ENCODE measurements around the gene CADM2. TPM values are rescaled to one million over a fixed set of nuclear protein-coding genes. Genes with fewer than 3 reads are reported as not detected.

The CADM2 gene
- total RNA-seq, 2 donors from 2014 or later, result 0.27 to 11.7 TPM

GRCh38 chr3:85176799-85177198 lies 218.0 kb downstream of the CADM2 start:
- H3K36me3 ChIP-seq, result no peaks in the 10 kb centered on the region
- no peak for DNase-seq (ENCODE audit: low spot score)
- no peak overlapping the region for H3K27ac ChIP-seq
- no peaks in the 10 kb centered on the region for H3K4me1 ChIP-seq (replicated peaks)
- 85% methylated on average over 1 of the region's 1 CpG for WGBS
- H3K9me3 ChIP-seq, result no peaks in the 10 kb centered on the region
- no peak overlapping the region for H3K4me3 ChIP-seq
- TF ChIP-seq, protein P1, sequence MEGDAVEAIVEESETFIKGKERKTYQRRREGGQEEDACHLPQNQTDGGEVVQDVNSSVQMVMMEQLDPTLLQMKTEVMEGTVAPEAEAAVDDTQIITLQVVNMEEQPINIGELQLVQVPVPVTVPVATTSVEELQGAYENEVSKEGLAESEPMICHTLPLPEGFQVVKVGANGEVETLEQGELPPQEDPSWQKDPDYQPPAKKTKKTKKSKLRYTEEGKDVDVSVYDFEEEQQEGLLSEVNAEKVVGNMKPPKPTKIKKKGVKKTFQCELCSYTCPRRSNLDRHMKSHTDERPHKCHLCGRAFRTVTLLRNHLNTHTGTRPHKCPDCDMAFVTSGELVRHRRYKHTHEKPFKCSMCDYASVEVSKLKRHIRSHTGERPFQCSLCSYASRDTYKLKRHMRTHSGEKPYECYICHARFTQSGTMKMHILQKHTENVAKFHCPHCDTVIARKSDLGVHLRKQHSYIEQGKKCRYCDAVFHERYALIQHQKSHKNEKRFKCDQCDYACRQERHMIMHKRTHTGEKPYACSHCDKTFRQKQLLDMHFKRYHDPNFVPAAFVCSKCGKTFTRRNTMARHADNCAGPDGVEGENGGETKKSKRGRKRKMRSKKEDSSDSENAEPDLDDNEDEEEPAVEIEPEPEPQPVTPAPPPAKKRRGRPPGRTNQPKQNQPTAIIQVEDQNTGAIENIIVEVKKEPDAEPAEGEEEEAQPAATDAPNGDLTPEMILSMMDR (IDR thresholded peaks at IDR 0.05), result no peak
- TF ChIP-seq POLR2A (IDR thresholded peaks at IDR 0.05) (no peak), POLR2AphosphoS5 (IDR thresholded peaks at IDR 0.05) (no peak)
- intact Hi-C loops (cut with DNase I), result no loop called here
- no peaks in the 10 kb centered on the region for H3K27me3 ChIP-seq (replicated peaks; ENCODE audit: insufficient read depth)

DNA sequence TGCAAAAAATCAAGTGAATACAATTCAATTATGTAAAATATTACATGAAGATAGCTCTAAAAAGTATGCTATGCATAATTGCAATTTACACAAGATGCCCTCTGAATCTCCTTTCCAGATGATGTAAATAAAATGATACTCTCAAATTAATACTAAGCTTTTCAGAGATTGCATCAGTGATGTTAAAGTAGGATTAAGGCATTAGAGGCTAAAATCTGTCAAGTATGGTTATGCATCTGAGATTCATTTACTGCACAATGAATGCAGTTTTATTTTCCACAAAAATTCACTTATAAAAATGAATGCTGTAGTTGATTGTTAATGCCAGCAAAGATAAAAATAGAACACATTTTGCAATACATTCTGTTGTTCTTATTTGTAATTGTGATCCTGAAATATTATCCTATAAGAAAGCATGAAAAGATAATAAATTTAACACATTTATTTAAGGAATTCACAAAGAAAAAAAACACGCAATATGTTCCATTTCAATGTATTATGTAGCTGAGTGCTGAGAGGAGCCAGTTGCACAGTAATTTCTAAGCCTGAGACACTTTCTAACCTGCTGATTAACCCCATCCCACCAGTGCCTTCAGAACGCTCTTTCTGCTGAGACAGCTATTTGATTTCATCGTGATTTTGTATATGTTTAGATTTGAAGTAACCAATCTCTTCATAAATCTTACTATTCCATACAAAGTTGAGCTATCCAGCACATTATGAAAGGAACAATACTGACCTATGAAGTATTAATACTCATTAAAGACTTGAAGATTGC lies 224.4 kb downstream of the CADM2 start:
- H3K27ac ChIP-seq, result no peak overlapping the region
- no peaks in the 10 kb centered on the region for H3K27me3 ChIP-seq (replicated peaks; ENCODE audit: insufficient read depth)
- no peak overlapping the region for H3K4me3 ChIP-seq
- intact Hi-C loops (cut with DNase I), result no loop called here
- H3K9me3 ChIP-seq, result no peaks in the 10 kb centered on the region
- no peaks in the 10 kb centered on the region for H3K36me3 ChIP-seq
- DNase-seq (ENCODE audit: low spot score), result no peak
- no peaks in the 10 kb centered on the region for H3K4me1 ChIP-seq (replicated peaks)
- WGBS, result 75% methylated on average over 3 of the region's 3 CpGs
- no peak for TF ChIP-seq POLR2A (IDR thresholded peaks at IDR 0.05)
- no peak for TF ChIP-seq POLR2AphosphoS5 (IDR thresholded peaks at IDR 0.05)
- TF ChIP-seq, protein P1 (IDR thresholded peaks at IDR 0.05), result no peak

DNA sequence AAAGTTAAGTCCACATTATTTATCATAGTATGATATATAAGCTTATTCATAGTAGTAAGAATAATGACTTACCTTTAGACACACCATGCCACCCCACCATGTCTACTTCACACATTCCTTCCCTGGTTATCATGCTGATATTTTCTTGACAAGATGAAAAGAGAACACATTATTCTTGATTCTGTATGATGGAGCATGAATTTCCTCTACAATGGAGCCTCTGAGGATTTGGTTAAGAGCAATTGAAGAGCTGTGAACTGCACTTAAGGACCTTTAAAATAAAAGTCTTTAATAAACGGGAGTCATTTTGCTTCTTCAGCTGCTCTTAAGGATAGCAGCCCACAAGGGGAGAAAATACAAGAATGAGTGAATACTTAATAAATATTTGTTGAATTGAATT lies 226.7 kb downstream of the CADM2 start:
- WGBS, result 92% methylated on average over 1 of the region's 1 CpG
- no peak overlapping the region for H3K4me3 ChIP-seq
- no peaks in the 10 kb centered on the region for H3K27me3 ChIP-seq (replicated peaks; ENCODE audit: insufficient read depth)
- intact Hi-C loops (cut with DNase I), result no loop called here
- no peak for DNase-seq (ENCODE audit: low spot score)
- H3K4me1 ChIP-seq (replicated peaks), result no peaks in the 10 kb centered on the region
- H3K9me3 ChIP-seq, result no peaks in the 10 kb centered on the region
- TF ChIP-seq POLR2A (IDR thresholded peaks at IDR 0.05) (no peak), POLR2AphosphoS5 (IDR thresholded peaks at IDR 0.05) (no peak)
- TF ChIP-seq, protein P1 (IDR thresholded peaks at IDR 0.05), result no peak
- H3K27ac ChIP-seq, result no peak overlapping the region
- no peaks in the 10 kb centered on the region for H3K36me3 ChIP-seq

DNA sequence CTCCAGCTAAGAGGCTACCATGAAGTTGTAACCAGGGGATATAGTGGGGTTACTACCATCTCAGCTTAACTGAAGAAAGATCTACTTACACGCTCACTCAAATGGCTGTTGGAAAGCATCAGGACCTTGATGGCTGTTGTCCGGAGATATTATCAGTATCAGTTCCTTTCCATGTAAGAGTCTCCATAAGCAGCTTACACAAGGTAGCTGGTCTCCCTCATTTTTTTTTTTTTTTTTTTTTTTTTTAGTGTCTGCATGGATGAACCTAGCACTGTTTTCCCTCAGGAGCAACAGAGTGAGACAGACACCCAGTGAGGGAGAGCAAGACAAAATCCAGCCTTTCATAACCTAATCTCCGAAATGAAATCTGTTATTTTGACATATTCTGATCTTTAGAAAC lies 230.9 kb downstream of the CADM2 start:
- Histone ChIP-seq H3K27me3 (replicated peaks; ENCODE audit: insufficient read depth) (no peaks in the 10 kb centered on the region), H3K36me3 (no peaks in the 10 kb centered on the region), H3K9me3 (no peaks in the 10 kb centered on the region), H3K4me3 (no peak overlapping the region), H3K27ac (no peak overlapping the region), H3K4me1 (replicated peaks) (no peaks in the 10 kb centered on the region)
- 90% methylated on average over 3 of the region's 3 CpGs for WGBS
- intact Hi-C loops (cut with DNase I), result no loop called here
- no peak for DNase-seq (ENCODE audit: low spot score)
- TF ChIP-seq POLR2A (IDR thresholded peaks at IDR 0.05), result no peak
- no peak for TF ChIP-seq POLR2AphosphoS5 (IDR thresholded peaks at IDR 0.05)
- TF ChIP-seq, protein P1 (IDR thresholded peaks at IDR 0.05), result no peak

DNA sequence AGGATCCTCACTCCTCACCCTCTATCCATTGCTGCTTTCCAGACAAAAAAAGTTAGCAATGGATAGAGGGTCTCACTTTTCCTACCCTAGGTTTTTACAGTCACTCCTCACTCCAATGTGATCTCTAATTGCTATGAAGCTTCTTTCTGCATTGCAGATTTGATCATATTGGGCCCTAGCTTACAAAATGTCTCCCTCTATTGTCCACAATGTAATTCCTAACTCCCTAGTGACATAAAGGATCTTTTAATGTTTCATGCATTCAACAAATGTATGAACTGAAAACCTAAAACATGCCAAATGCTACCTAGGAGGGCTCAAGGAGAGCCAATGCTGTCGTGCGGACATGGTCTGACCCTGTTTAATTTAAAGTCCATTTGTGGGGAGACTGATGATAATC lies 234.8 kb downstream of the CADM2 start:
- intact Hi-C loops (cut with DNase I), result no loop called here
- H3K27ac ChIP-seq, result no peak overlapping the region
- no peak for DNase-seq (ENCODE audit: low spot score)
- H3K27me3 ChIP-seq (replicated peaks; ENCODE audit: insufficient read depth), result no peaks in the 10 kb centered on the region
- 88% methylated on average over 2 of the region's 2 CpGs for WGBS
- H3K4me1 ChIP-seq (replicated peaks), result no peaks in the 10 kb centered on the region
- H3K36me3 ChIP-seq, result no peaks in the 10 kb centered on the region
- TF ChIP-seq POLR2A (IDR thresholded peaks at IDR 0.05) (no peak), POLR2AphosphoS5 (IDR thresholded peaks at IDR 0.05) (no peak)
- TF ChIP-seq, protein P1 (IDR thresholded peaks at IDR 0.05), result no peak
- no peaks in the 10 kb centered on the region for H3K9me3 ChIP-seq
- H3K4me3 ChIP-seq, result no peak overlapping the region

All from prostate gland (tissue), 2 donors.